Astrocyte (in vitro differentiated cells and primary cell): ENCODE data around the gene IFT52. TPM values are rescaled to one million over a fixed set of nuclear protein-coding genes. Genes with fewer than 3 reads are reported as not detected.

Experiments
- DNase-seq: peaks from one replicate; pipeline ENCODE4 v3.0.0-alpha.2; 2010; ENCODE audit warnings: low read depth
- FAIRE-seq: peaks from 2 replicates; lab custom pipeline; 2011; peaks lifted over from hg19 to GRCh38; lab: Jason Lieb, UNC
- H2AFZ ChIP-seq: 2 replicates; pipeline ENCODE4 v1.6.0; 2012; ENCODE audit warnings: low read depth, low read length, inconsistent platforms
- H3K27ac ChIP-seq: 2 replicates; pipeline ENCODE4 v1.5.1; 2011; ENCODE audit warnings: low read depth, low read length, inconsistent platforms
- H3K27me3 ChIP-seq: 2 replicates; pipeline ENCODE4 v1.6.0; 2011; ENCODE audit warnings: low read length, inconsistent platforms; ENCODE audit not compliant: insufficient read depth
- H3K36me3 ChIP-seq: 2 replicates; pipeline ENCODE4 v1.5.1; 2011; ENCODE audit warnings: low read length, inconsistent platforms; ENCODE audit not compliant: insufficient read depth
- H3K4me1 ChIP-seq: 2 replicates; pipeline ENCODE4 v1.5.1; 2011; ENCODE audit warnings: low read length, inconsistent platforms; ENCODE audit not compliant: insufficient read depth
- H3K4me2 ChIP-seq: 2 replicates; pipeline ENCODE4 v1.6.0; 2012; ENCODE audit warnings: low read length, inconsistent platforms
- H3K4me3 ChIP-seq: 2 replicates; pipeline ENCODE4 v1.5.1; 2011; ENCODE audit warnings: low read depth, mild to moderate bottlenecking, low read length, inconsistent platforms; ENCODE audit not compliant: insufficient read depth
- H3K79me2 ChIP-seq: 2 replicates; pipeline ENCODE4 v1.6.0; 2012; ENCODE audit warnings: mild to moderate bottlenecking, low read length, inconsistent platforms; ENCODE audit not compliant: insufficient read depth
- H3K9ac ChIP-seq: 2 replicates; pipeline ENCODE4 v1.6.0; 2012; ENCODE audit warnings: mild to moderate bottlenecking, low read length, inconsistent platforms
- H3K9me3 ChIP-seq: 2 replicates; pipeline ENCODE4 v1.5.1; 2012; ENCODE audit warnings: low read depth, mild to moderate bottlenecking, low read length, inconsistent platforms; ENCODE audit not compliant: insufficient read depth
- H4K20me1 ChIP-seq: 2 replicates; pipeline ENCODE4 v1.6.0; 2012; ENCODE audit warnings: low read length, inconsistent platforms; ENCODE audit not compliant: insufficient read depth
- H3K27ac Mint-ChIP-seq: one replicate; pipeline ENCODE4 v1.8.0; 2021; ENCODE audit warnings: mild to moderate bottlenecking, mixed read lengths; ENCODE audit not compliant: unreplicated experiment
- H3K27me3 Mint-ChIP-seq: one replicate; pipeline ENCODE4 v1.8.0; 2021; ENCODE audit warnings: low read depth, mixed read lengths; ENCODE audit not compliant: unreplicated experiment
- H3K36me3 Mint-ChIP-seq: one replicate; pipeline ENCODE4 v1.8.0; 2021; ENCODE audit warnings: low read depth, mixed read lengths; ENCODE audit not compliant: unreplicated experiment
- H3K4me1 Mint-ChIP-seq: one replicate; pipeline ENCODE4 v1.8.0; 2021; ENCODE audit warnings: low read depth, mixed read lengths; ENCODE audit not compliant: unreplicated experiment
- H3K4me3 Mint-ChIP-seq: one replicate; pipeline ENCODE4 v1.8.0; 2021; ENCODE audit warnings: mild to moderate bottlenecking, moderate library complexity, mixed read lengths; ENCODE audit not compliant: unreplicated experiment
- H3K9me3 Mint-ChIP-seq: one replicate; pipeline ENCODE4 v1.8.0; 2021; ENCODE audit warnings: mild to moderate bottlenecking, mixed read lengths; ENCODE audit not compliant: unreplicated experiment
- EZH2 ChIP-seq: IDR thresholded peaks from 2 replicates; pipeline ENCODE4 v1.6.1; 2012; ENCODE audit warnings: mild to moderate bottlenecking, low read length, inconsistent platforms; ENCODE audit not compliant: insufficient read depth
- total RNA-seq: library from RNA; stranded (reverse); gene quantifications from 2 replicates; pipeline ENCODE4 v1.2.1, GENCODE V29; 2021
- TF ChIP-seq, protein P1 (sequence below): IDR thresholded peaks from 2 replicates; pipeline ENCODE4 v1.5.1; 2011; ENCODE audit warnings: low read depth, mild to moderate bottlenecking, inconsistent platforms, low read length, moderate library complexity; ENCODE audit not compliant: insufficient read depth

IFT52 gene
- total RNA-seq, 1 donor from 2014 or later, result 27.0 TPM

DNA sequence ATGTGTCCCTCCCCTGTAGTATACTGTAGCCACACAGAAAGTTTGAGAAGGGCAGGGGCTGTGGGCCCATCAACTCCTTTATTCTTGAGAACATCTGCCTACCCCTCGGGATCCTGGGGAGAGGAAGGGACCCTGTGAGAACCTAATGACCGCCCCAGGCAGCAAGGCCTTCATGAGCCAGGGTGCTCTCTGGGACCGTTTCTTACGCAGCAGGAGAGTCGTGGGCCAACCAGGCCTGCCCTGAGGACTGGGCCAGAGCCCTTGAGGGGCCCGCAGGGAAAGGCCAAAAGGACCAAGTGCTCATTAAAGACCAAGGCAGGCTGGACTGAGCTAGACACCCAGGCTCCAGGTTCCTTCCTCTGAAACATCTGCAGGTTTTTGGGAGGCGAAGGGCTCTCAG, 26.7 kb upstream of the IFT52 start:
- no peaks in the 10 kb centered on the region for H3K9me3 ChIP-seq
- no peaks in the 10 kb centered on the region for H4K20me1 ChIP-seq
- no peak overlapping the region for H3K27ac ChIP-seq
- H3K4me1 ChIP-seq, result no peaks in the 10 kb centered on the region
- no peaks in the 10 kb centered on the region for H3K36me3 ChIP-seq
- TF ChIP-seq, protein P1, sequence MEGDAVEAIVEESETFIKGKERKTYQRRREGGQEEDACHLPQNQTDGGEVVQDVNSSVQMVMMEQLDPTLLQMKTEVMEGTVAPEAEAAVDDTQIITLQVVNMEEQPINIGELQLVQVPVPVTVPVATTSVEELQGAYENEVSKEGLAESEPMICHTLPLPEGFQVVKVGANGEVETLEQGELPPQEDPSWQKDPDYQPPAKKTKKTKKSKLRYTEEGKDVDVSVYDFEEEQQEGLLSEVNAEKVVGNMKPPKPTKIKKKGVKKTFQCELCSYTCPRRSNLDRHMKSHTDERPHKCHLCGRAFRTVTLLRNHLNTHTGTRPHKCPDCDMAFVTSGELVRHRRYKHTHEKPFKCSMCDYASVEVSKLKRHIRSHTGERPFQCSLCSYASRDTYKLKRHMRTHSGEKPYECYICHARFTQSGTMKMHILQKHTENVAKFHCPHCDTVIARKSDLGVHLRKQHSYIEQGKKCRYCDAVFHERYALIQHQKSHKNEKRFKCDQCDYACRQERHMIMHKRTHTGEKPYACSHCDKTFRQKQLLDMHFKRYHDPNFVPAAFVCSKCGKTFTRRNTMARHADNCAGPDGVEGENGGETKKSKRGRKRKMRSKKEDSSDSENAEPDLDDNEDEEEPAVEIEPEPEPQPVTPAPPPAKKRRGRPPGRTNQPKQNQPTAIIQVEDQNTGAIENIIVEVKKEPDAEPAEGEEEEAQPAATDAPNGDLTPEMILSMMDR, result no peak
- TF ChIP-seq EZH2, result no peak
- no peak overlapping the region for H3K27ac Mint-ChIP-seq
- H3K36me3 Mint-ChIP-seq, result no peaks in the 10 kb centered on the region
- no peak overlapping the region for H3K9ac ChIP-seq
- H3K4me3 Mint-ChIP-seq, result no peak overlapping the region
- H3K9me3 Mint-ChIP-seq, result no peaks in the 10 kb centered on the region
- H3K4me1 Mint-ChIP-seq, result no peaks in the 10 kb centered on the region
- H2AFZ ChIP-seq, result no peak overlapping the region
- peaks cover 18% of the 10 kb centered on the region for H3K27me3 Mint-ChIP-seq
- no peak for FAIRE-seq
- no peak overlapping the region for H3K4me2 ChIP-seq
- no peak for DNase-seq
- no peak overlapping the region for H3K4me3 ChIP-seq
- no peaks in the 10 kb centered on the region for H3K79me2 ChIP-seq
- no peaks in the 10 kb centered on the region for H3K27me3 ChIP-seq

DNA sequence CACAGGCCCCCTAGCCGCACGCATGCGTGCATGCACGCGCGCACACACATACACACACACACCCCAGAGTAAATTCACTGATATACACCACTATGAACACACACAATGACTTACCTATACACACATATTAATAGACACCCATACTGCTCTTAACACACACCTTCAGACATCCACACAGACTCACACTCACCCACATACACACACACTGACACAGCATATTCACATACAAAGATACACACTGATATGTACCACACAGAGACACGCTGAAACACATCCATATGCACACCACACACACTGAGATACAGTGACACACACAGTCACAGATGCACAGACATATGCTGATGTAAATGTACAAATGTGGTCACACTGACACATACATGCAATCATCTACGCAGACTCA, 26.3 kb upstream of the IFT52 start:
- Mint-ChIP-seq H3K36me3 (peaks cover under 1% of the 10 kb centered on the region), H3K4me3 (no peak overlapping the region), H3K27ac (no peak overlapping the region), H3K9me3 (no peaks in the 10 kb centered on the region), H3K27me3 (peaks cover 19% of the 10 kb centered on the region), H3K4me1 (no peaks in the 10 kb centered on the region)
- Histone ChIP-seq H3K27ac (no peak overlapping the region), H3K9ac (no peak overlapping the region), H3K4me2 (no peak overlapping the region), H3K79me2 (no peaks in the 10 kb centered on the region), H3K27me3 (no peaks in the 10 kb centered on the region), H3K9me3 (no peaks in the 10 kb centered on the region), H3K4me3 (no peak overlapping the region), H2AFZ (no peak overlapping the region), H4K20me1 (no peaks in the 10 kb centered on the region), H3K4me1 (no peaks in the 10 kb centered on the region), H3K36me3 (no peaks in the 10 kb centered on the region)
- DNase-seq (no peak), FAIRE-seq (no peak)
- TF ChIP-seq, protein P1, result no peak
- no peak for TF ChIP-seq EZH2

DNA sequence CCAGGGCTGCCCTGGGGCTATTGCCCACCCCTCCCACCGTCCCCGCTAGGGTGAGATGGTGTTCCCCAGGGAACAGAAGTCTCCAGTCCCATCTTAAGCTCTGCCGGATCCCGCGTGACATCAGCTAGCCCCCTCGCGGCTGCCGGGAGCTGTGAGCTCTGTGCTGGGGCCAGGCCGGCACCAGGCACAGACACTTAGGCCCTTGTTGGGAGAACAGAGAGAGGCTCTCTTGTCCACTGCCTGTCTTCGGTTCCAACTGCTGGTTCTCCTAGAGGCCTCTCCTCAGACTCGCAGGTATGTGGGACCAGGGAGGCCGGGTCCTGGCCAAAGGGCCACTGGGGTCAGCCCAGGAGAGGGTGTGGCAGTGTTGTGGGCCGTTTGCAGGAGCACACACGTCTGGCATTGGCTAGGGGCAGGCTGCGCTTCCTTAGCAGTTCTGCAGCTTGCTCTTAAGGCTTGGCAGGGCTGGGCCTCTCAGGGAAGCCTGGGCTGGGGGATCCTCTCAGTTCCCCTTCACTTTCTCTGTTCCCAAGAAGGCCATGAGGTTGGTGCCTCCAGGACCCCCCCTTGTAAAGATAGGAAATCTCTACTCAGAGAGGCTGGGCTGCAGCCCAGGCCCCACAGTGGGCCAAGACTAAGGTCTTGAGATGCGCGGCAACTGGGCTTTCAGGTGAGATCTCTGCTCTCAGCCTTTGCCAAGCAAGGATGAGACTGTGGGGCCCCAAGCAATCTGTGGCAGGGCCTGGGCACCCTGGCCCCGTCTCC, 25.6 kb upstream of the IFT52 start:
- Mint-ChIP-seq H3K36me3 (peaks cover 5% of the 10 kb centered on the region), H3K27me3 (peaks cover 23% of the 10 kb centered on the region), H3K4me3 (no peak overlapping the region), H3K27ac (no peak overlapping the region), H3K4me1 (no peaks in the 10 kb centered on the region), H3K9me3 (no peaks in the 10 kb centered on the region)
- H4K20me1 ChIP-seq, result no peaks in the 10 kb centered on the region
- no peaks in the 10 kb centered on the region for H3K9me3 ChIP-seq
- DNase-seq (no peak), FAIRE-seq (no peak)
- H3K27ac ChIP-seq, result no peak overlapping the region
- no peak for TF ChIP-seq EZH2
- TF ChIP-seq, protein P1, result no peak
- no peak overlapping the region for H2AFZ ChIP-seq
- H3K4me1 ChIP-seq, result no peaks in the 10 kb centered on the region
- no peak overlapping the region for H3K4me2 ChIP-seq
- H3K9ac ChIP-seq, result no peak overlapping the region
- no peak overlapping the region for H3K4me3 ChIP-seq
- no peaks in the 10 kb centered on the region for H3K36me3 ChIP-seq
- H3K27me3 ChIP-seq, result no peaks in the 10 kb centered on the region
- H3K79me2 ChIP-seq, result no peaks in the 10 kb centered on the region
